Stimulated activated effector memory CD8-positive, alpha-beta T cell treated with anti-CD3 and anti-CD28 coated beads, Interleukin-12 subunit alpha, Interleukin-12 subunit beta, amount 100 ng/mL, for 72 hours (primary cell): Measurements from ENCODE around the gene AXIN2.

Experiments used
- ATAC-seq: fragments of 150-1000 bp; cut with Tn5 transposase; 2 replicates; pipeline ENCODE4 v1.10.0; 2021
- DNase-seq, 2 donors: peaks; one replicate each; pipeline ENCODE4 v3.0.0; 2021 to 2022; ENCODE audit warnings: low spot score in 2 of 2
- H3K27ac Mint-ChIP-seq: one replicate; pipeline ENCODE4 v1.8.0; 2022; ENCODE audit warnings: mild to moderate bottlenecking, mixed read lengths
- H3K36me3 Mint-ChIP-seq: one replicate; pipeline ENCODE4 v1.8.0; 2022; ENCODE audit warnings: mild to moderate bottlenecking, mixed read lengths
- H3K4me1 Mint-ChIP-seq: one replicate; pipeline ENCODE4 v1.8.0; 2022; ENCODE audit warnings: mixed read lengths
- H3K4me3 Mint-ChIP-seq: one replicate; pipeline ENCODE4 v1.8.0; 2022; ENCODE audit warnings: mild to moderate bottlenecking, mixed read lengths
- H3K9me3 Mint-ChIP-seq: one replicate; pipeline ENCODE4 v1.8.0; 2022; ENCODE audit warnings: mixed read lengths

AXIN2 gene

DNA sequence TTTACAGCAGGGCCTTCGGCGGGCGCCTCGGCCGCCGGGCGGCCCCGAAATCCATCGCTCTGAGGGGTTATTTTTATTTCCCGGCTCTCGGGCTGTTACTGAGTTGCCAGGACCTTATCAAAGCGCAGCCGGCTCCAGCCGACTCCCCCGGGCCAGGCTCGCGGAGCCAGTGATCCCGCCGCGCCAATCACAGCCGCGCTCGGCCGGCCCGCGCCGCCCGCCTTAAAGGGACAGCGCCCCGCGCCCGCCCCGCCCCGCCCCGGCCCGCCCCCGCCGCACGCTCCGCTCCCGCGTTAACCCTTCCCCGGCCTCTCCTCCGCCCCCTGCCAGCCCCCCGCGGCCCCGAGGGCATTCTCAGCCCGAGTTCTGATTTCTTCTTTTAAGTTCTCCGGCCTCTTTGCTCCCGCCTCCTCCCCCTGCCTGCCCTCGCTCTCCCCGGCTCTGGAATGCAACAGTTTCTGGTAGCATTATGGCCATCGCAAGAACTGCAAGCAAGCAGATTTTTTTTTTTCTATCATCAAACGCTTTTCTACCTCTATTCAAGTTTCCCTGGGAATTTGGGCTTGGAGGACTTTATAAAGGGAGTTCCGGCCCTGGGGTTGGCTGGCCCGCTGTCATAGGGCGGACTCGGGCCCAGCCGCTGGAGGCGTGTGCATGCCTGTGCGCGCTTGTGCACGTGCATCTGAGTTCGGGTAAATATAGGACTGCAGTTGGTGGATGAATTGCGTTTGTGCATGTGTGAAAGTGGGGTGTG lies at the start of gene AXIN2:
Gene AXIN2 (minus strand): TSS at position 197 of the 754 bp plus-strand sequence. CDS start 3,028 bp downstream, outside the sequence.
- DNase-seq (peak; percentile 62 to 82), ATAC-seq (peak; percentile 89)
- Mint-ChIP-seq H3K4me1 (peaks cover 24% of the 10 kb centered on the region), H3K27ac (no peak within 1 kb of the TSS), H3K4me3 (peak within 1 kb of the TSS; percentile 73), H3K36me3 (no peaks in the 10 kb centered on the region), H3K9me3 (no peaks in the 10 kb centered on the region)

DNA sequence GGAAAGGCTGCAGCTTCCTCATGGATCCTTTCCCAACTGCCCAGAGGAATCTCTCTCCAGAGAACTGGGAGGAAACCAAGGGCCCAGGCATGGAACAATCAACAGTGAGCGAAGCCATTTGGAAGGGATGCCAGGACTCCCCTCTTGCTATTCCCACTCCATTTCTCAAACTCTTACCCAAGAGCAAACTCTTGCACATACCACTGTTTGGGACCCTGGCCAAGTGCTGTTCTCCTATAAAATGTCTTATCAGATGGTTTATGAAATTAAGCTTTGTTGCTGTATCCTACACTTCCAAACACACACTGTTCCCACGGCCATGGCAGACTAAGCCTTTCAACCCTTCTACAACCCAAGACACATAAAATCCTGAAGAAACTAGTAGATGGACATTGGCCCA lies 48.3 kb upstream of the AXIN2 start:
- Mint-ChIP-seq H3K4me3 (no peak overlapping the region), H3K4me1 (no peaks in the 10 kb centered on the region), H3K27ac (no peak overlapping the region), H3K9me3 (no peaks in the 10 kb centered on the region), H3K36me3 (no peaks in the 10 kb centered on the region)
- ATAC-seq = no peak
- no peak for DNase-seq

DNA sequence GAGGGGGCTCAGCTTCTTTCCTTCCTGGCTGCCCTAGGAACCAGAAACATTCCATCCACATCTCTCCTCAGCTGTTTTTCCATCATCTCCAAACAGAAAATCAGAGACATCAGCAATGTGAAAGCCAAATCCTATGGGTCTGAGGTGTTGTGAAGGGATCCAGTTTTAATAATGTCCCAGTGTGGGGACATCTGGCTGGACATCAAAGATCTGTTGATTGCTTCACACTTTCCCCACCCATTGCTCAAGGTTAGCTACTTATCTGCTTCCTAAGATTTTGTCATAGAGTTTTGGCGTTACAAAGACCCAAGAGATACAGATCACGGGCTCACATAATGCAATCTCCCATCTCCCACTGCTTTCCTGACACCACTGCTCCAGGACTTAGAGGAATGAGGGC lies 47.8 kb upstream of the AXIN2 start:
- Mint-ChIP-seq H3K27ac (no peak overlapping the region), H3K36me3 (no peaks in the 10 kb centered on the region), H3K9me3 (no peaks in the 10 kb centered on the region), H3K4me3 (no peak overlapping the region), H3K4me1 (no peaks in the 10 kb centered on the region)
- no peak for DNase-seq
- ATAC-seq = no peak

- Mint-ChIP-seq H3K27ac (no peak overlapping the region), H3K9me3 (no peaks in the 10 kb centered on the region), H3K36me3 (no peaks in the 10 kb centered on the region), H3K4me1 (no peaks in the 10 kb centered on the region), H3K4me3 (no peak overlapping the region)
- DNase-seq = no peak
- ATAC-seq = peak; percentile 70
Observed at GRCh38 chr17:65604070-65604469, 42.6 kb upstream of the AXIN2 start.

- Mint-ChIP-seq H3K4me1 (no peaks in the 10 kb centered on the region), H3K27ac (no peak overlapping the region), H3K4me3 (no peak overlapping the region), H3K36me3 (no peaks in the 10 kb centered on the region), H3K9me3 (no peaks in the 10 kb centered on the region)
- ATAC-seq = peak; percentile 66
- DNase-seq = no peak
Observed at GRCh38 chr17:65601881-65602280, 40.4 kb upstream of the AXIN2 start.

DNA sequence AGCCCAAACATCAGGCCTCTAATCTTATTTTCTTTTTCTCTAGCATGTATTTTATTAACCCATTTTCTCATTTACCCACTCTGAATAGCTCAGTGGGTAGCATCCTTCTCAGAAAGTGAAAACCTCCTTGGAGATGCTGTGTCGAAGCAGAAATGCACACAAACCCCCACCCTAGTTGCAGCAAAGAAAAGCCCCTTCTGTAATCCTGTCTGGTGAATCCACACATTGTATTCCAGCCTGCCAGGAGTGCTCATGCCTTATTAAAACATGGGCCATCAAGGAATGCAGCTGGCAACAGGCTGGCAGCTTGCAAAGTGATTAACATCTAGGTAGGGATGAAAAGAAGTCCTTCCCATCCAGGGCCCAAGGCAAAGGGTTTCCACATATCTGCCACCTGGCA lies 39.7 kb upstream of the AXIN2 start:
- ATAC-seq = no peak
- no peaks in the 10 kb centered on the region for H3K9me3 Mint-ChIP-seq
- H3K36me3 Mint-ChIP-seq = no peaks in the 10 kb centered on the region
- H3K27ac Mint-ChIP-seq = no peak overlapping the region
- no peak for DNase-seq
- H3K4me1 Mint-ChIP-seq = no peaks in the 10 kb centered on the region
- H3K4me3 Mint-ChIP-seq = no peak overlapping the region

- DNase-seq = no peak
- ATAC-seq = no peak
- Mint-ChIP-seq H3K27ac (no peak overlapping the region), H3K4me1 (no peaks in the 10 kb centered on the region), H3K9me3 (no peaks in the 10 kb centered on the region), H3K36me3 (no peaks in the 10 kb centered on the region), H3K4me3 (no peak overlapping the region)
Observed at GRCh38 chr17:65600518-65600917, 39.1 kb upstream of the AXIN2 start.

DNA sequence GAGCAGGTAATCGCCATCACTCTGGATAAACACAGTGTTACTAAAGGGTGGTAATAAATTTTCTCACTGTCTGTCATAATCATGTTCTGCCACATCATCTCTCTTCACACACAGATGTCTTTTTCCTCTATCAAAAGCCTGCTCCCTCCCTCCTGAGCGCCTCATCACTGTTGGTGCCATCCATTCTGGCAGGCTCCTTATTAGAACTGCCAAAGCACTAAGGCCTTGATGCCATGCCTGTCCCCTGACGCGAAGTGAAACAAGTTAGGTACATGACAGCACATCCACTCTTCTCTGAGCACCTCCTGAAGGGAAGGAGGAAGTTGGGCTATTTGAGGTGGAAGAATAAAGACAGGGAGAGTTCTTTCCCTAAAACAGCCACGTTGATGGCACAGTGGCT lies 38.2 kb upstream of the AXIN2 start:
- H3K36me3 Mint-ChIP-seq = no peaks in the 10 kb centered on the region
- ATAC-seq (no peak), DNase-seq (no peak)
- no peaks in the 10 kb centered on the region for H3K4me1 Mint-ChIP-seq
- no peak overlapping the region for H3K27ac Mint-ChIP-seq
- no peak overlapping the region for H3K4me3 Mint-ChIP-seq
- H3K9me3 Mint-ChIP-seq = no peaks in the 10 kb centered on the region

- no peaks in the 10 kb centered on the region for H3K4me1 Mint-ChIP-seq
- no peak for ATAC-seq
- H3K36me3 Mint-ChIP-seq = no peaks in the 10 kb centered on the region
- DNase-seq = no peak
- no peak overlapping the region for H3K27ac Mint-ChIP-seq
- H3K4me3 Mint-ChIP-seq = no peak overlapping the region
- H3K9me3 Mint-ChIP-seq = no peaks in the 10 kb centered on the region
Observed at GRCh38 chr17:65598746-65599145, 37.3 kb upstream of the AXIN2 start.

DNA sequence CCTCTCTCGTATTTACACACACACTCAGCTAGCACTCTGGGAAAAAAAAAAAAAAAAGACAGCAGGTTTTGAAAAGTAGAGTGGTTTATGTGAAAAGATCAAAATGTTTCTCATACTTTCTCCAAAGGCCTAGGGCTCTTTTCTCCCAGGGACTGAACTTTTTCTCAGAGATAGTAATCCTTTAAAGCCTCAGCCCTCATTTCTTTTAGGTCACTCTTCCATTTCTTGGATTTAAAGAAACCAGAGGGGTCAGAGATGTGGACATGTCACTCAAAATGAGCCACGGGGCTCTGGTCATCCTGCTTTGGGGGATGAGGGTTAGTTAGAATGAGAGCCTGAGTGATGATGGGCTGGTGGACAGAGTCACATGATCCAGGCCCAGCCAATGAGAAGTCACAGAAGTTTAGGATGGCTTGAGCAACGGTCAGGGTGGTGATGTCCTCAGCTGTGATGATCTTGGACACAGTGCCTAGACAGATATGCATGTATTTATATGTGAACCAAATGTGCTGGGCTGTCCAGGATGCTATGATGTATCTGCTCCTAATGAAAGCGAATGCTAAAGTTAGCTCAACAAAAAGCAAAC lies 33.7 kb upstream of the AXIN2 start:
- Mint-ChIP-seq H3K4me1 (no peaks in the 10 kb centered on the region), H3K4me3 (no peak overlapping the region), H3K27ac (no peak overlapping the region), H3K36me3 (no peaks in the 10 kb centered on the region), H3K9me3 (no peaks in the 10 kb centered on the region)
- ATAC-seq (peak; percentile 11), DNase-seq (no peak)

- Mint-ChIP-seq H3K4me1 (no peaks in the 10 kb centered on the region), H3K9me3 (no peaks in the 10 kb centered on the region), H3K27ac (no peak overlapping the region), H3K4me3 (peak overlapping the region; percentile 14), H3K36me3 (no peaks in the 10 kb centered on the region)
- ATAC-seq = no peak
- no peak for DNase-seq
Observed at GRCh38 chr17:65593855-65594845, 32.7 kb upstream of the AXIN2 start.

DNA sequence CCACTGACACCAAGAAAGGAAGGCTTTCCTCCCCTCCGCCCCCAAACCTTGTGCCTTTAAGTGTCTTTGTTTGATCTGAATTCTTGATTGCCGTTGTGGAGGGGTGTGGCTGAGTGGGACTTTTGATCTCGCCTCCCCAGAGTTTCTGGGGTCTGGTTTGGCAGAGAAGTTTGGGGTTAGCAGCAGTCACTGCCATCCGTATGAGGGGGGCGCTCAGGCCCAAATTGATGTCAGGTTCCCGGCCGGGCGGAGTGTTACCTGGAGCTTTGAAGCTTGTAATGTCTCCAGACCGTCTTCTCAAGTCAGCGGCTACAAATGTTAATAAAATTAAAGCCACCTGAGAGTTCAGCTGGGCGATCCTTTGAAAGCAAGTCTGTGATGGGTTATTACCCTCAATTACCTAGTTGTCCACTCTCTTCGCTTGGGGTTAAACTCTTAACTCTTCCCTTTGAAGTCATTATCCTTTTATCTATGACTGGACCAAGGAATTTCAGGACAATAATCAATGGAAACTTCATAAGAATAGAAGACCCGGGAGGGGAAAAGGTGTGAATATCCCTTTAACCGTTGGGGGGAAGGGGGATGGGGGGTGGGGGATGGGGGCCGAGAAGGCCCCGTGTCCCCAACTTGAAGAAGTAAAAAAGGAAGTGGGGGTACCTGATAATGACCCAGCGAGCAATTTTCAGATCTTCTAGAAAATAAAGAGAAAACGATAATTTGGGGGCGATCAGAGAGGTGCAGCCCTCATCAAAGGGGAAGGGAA lies 31.8 kb upstream of the AXIN2 start:
- Mint-ChIP-seq H3K4me1 (no peaks in the 10 kb centered on the region), H3K36me3 (no peaks in the 10 kb centered on the region), H3K9me3 (no peaks in the 10 kb centered on the region), H3K27ac (no peak overlapping the region), H3K4me3 (peak overlapping the region; percentile 14)
- no peak for ATAC-seq
- DNase-seq = no peak

DNA sequence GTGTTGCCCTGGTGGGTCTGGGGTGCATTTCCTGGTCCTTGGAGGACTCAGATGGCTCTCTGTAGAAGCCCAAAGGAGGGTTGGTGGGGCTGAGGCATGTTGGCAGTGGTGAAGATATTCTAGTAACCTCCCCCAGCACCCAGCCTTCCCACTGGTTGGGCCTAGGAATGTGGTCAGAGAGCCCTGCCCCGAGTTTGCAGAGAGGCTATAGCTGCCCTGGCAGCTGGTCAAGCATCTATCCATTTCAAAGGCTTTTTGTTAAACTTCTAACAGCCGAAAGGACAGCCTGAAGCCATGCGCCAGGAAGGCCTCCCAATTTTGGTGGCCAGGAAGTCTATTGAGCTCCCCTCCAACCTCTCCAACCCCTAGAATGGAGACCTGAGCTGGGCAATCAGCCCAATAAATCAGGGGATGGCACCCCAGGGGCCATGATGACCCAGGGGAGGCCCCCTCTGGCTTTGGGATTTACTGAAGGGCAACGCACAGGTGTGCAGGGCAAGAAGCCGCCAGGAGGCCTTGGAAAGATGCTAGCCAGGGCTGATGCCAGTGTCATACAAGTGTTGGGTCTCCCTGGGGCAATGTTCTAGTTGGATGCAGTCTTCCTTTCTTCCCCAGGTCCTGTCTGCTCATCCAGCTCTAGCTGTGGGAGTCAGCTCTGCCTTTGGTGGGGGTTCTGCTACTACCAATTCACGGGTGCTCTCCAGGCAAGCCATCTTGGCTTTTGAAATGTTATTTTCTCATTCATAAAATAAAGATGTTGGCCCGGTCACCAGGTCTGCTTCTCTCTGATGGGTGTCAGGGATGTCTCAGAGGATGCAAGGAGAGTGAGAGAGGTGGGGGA lies 30.9 kb upstream of the AXIN2 start:
- Mint-ChIP-seq H3K36me3 (no peaks in the 10 kb centered on the region), H3K4me1 (no peaks in the 10 kb centered on the region), H3K9me3 (no peaks in the 10 kb centered on the region), H3K4me3 (no peak overlapping the region), H3K27ac (no peak overlapping the region)
- ATAC-seq = no peak
- DNase-seq = no peak

- no peaks in the 10 kb centered on the region for H3K36me3 Mint-ChIP-seq
- no peak for DNase-seq
- peaks cover 7% of the 10 kb centered on the region for H3K4me1 Mint-ChIP-seq
- no peak overlapping the region for H3K27ac Mint-ChIP-seq
- H3K9me3 Mint-ChIP-seq = no peaks in the 10 kb centered on the region
- H3K4me3 Mint-ChIP-seq = no peak overlapping the region
- no peak for ATAC-seq
Observed at GRCh38 chr17:65589321-65589720, 27.9 kb upstream of the AXIN2 start.
